Esophagus (tissue), 2 donors: ENCODE data around the gene CROCC2. TPM values are rescaled to one million over a fixed set of nuclear protein-coding genes. Genes with fewer than 3 reads are reported as not detected.
A peak's percentile ranks its signal among the peaks of the same experiment; 100 is the strongest.

Experiments
- H3K27ac ChIP-seq, 2 donors: one replicate each; pipeline ENCODE4 v1.5.1; 2013; ENCODE audit warnings: low read depth in 2 of 2, mild to moderate bottlenecking in 2 of 2, inconsistent platforms in 1 of 2, low read length in 1 of 2, moderate library complexity in 1 of 2
- H3K27me3 ChIP-seq, 2 donors: one replicate each; pipeline ENCODE4 v1.6.1; 2013; ENCODE audit warnings: low read length in 2 of 2, control low read depth in 1 of 2, mild to moderate bottlenecking in 1 of 2; ENCODE audit not compliant: insufficient read depth in 2 of 2, control insufficient read depth in 1 of 2
- H3K36me3 ChIP-seq, 2 donors: one replicate each; pipeline ENCODE4 v1.6.1; 2013; ENCODE audit warnings: low read length in 1 of 2; ENCODE audit not compliant: control insufficient read depth in 2 of 2, insufficient read depth in 2 of 2
- H3K4me1 ChIP-seq, 2 donors: one replicate each; pipeline ENCODE4 v1.6.1; 2013; ENCODE audit warnings: low read length in 1 of 2; ENCODE audit not compliant: control insufficient read depth in 2 of 2, insufficient read depth in 2 of 2
- H3K4me3 ChIP-seq, 2 donors: one replicate each; pipeline ENCODE4 v1.5.1; 2013; ENCODE audit warnings: low read length in 2 of 2, mild to moderate bottlenecking in 2 of 2, low read depth in 1 of 2, moderate library complexity in 1 of 2
- H3K9me3 ChIP-seq, 2 donors: one replicate each; pipeline ENCODE4 v1.6.1; 2013; ENCODE audit warnings: mild to moderate bottlenecking in 2 of 2, low read depth in 1 of 2, low read length in 1 of 2, moderate library complexity in 1 of 2; ENCODE audit not compliant: control insufficient read depth in 2 of 2, insufficient read depth in 1 of 2
- WGBS, 2 donors: extraction: QIAGEN DNeasy Blood & Tissue Kit; methylation state at CpG; one replicate each; pipeline ENCODE4 v1.1.7; 2013; 5-methylcytosine and 5-hydroxymethylcytosine counted together
- polyA plus RNA-seq, 2 donors: library from polyadenylated mRNA; stranded (reverse); fragments of 200-250 nt; gene quantifications; one replicate each; pipeline ENCODE4 v1.2.3, GENCODE V29; 2013
- donor health status: healthy with polysubstance abuse.
- donor health status: Bipolar disorder and iron deficiency.

Gene CROCC2
- polyA plus RNA-seq, 2 donors: 0.12 to 0.16 TPM

GRCh38 chr2:241031436-241032165 is 125.5 kb downstream of the CROCC2 start:
- Histone ChIP-seq H3K27me3 (no peaks in the 10 kb centered on the region), H3K36me3 (peaks cover 0 to 2% of the 10 kb centered on the region in 2 donors), H3K4me3 (no peak overlapping the region), H3K9me3 (peaks cover 0 to 2% of the 10 kb centered on the region in 2 donors), H3K27ac (no peak overlapping the region), H3K4me1 (peaks cover 2 to 5% of the 10 kb centered on the region in 2 donors)
- WGBS, 2 donors: 94 to 96% methylated on average over 20 of the region's 20 CpGs

- Histone ChIP-seq H3K4me1 (peaks cover 5 to 11% of the 10 kb centered on the region in 2 donors), H3K36me3 (peaks cover 0 to 2% of the 10 kb centered on the region in 2 donors)
- WGBS, 2 donors: 85 to 88% methylated on average over 17 of the region's 17 CpGs
These were observed 127.3 kb downstream of the CROCC2 start for GRCh38 chr2:241033336-241033987.

GRCh38 chr2:241033994-241034393 is 127.9 kb downstream of the CROCC2 start:
- Histone ChIP-seq H3K36me3 (peaks cover 0 to 2% of the 10 kb centered on the region in 2 donors), H3K27ac (no peak overlapping the region), H3K4me1 (peaks cover 8 to 11% of the 10 kb centered on the region in 2 donors), H3K9me3 (no peaks in the 10 kb centered on the region), H3K4me3 (no peak overlapping the region), H3K27me3 (no peaks in the 10 kb centered on the region)
- 84 to 86% methylated on average over 7 of the region's 7 CpGs for WGBS, 2 donors

More at GRCh38 chr2:241033336-241033987, 127.3 kb downstream of the CROCC2 start:
- no peaks in the 10 kb centered on the region for H3K9me3 ChIP-seq
- no peak overlapping the region for H3K27ac ChIP-seq
- H3K4me3 ChIP-seq: no peak overlapping the region
- no peaks in the 10 kb centered on the region for H3K27me3 ChIP-seq

GRCh38 chr2:241034490-241035141 is 128.5 kb downstream of the CROCC2 start:
- H3K27ac ChIP-seq: no peak overlapping the region
- 94 to 96% methylated on average over 22 of the region's 22 CpGs for WGBS, 2 donors
- H3K27me3 ChIP-seq: no peaks in the 10 kb centered on the region
- H3K36me3 ChIP-seq: peaks cover 0 to 2% of the 10 kb centered on the region in 2 donors
- no peaks in the 10 kb centered on the region for H3K9me3 ChIP-seq
- no peak overlapping the region for H3K4me3 ChIP-seq
- peaks cover 8 to 11% of the 10 kb centered on the region in 2 donors for H3K4me1 ChIP-seq

GRCh38 chr2:241035142-241035817 is 129.1 kb downstream of the CROCC2 start:
- 39 to 41% methylated on average over 27 to 31 of the region's 31 CpGs for WGBS, 2 donors
- Histone ChIP-seq H3K27ac (no peak overlapping the region), H3K9me3 (no peaks in the 10 kb centered on the region), H3K36me3 (peaks cover 0 to 6% of the 10 kb centered on the region in 2 donors), H3K4me3 (no peak overlapping the region), H3K4me1 (peaks cover 8 to 13% of the 10 kb centered on the region in 2 donors), H3K27me3 (no peaks in the 10 kb centered on the region)

- Histone ChIP-seq H3K4me1 (peaks cover 8 to 13% of the 10 kb centered on the region in 2 donors), H3K4me3 (peak overlapping the region; percentile 39 to 50), H3K36me3 (peaks cover 0 to 7% of the 10 kb centered on the region in 2 donors), H3K27me3 (no peaks in the 10 kb centered on the region), H3K9me3 (no peaks in the 10 kb centered on the region), H3K27ac (no peak overlapping the region)
- 12 to 21% methylated on average over 24 to 37 of the region's 39 CpGs for WGBS, 2 donors
These were observed 129.8 kb downstream of the CROCC2 start for GRCh38 chr2:241035818-241036396.

- H3K9me3 ChIP-seq: no peaks in the 10 kb centered on the region
- no peaks in the 10 kb centered on the region for H3K27me3 ChIP-seq
- H3K4me1 ChIP-seq: peaks cover 8 to 13% of the 10 kb centered on the region in 2 donors
- H3K36me3 ChIP-seq: peaks cover 0 to 7% of the 10 kb centered on the region in 2 donors
- 17 to 25% methylated on average over 36 of the region's 36 CpGs for WGBS, 2 donors
- H3K4me3 ChIP-seq: peak overlapping the region; percentile 39 to 50
- H3K27ac ChIP-seq: no peak overlapping the region
These were observed 130.3 kb downstream of the CROCC2 start for GRCh38 chr2:241036397-241036963.

GRCh38 chr2:241036964-241037421 is 130.9 kb downstream of the CROCC2 start:
- no peaks in the 10 kb centered on the region for H3K9me3 ChIP-seq
- no peaks in the 10 kb centered on the region for H3K27me3 ChIP-seq
- H3K4me3 ChIP-seq: peak overlapping the region; percentile 39 to 50
- peaks cover 0 to 7% of the 10 kb centered on the region in 2 donors for H3K36me3 ChIP-seq
- H3K4me1 ChIP-seq: peaks cover 8 to 13% of the 10 kb centered on the region in 2 donors
- no peak overlapping the region for H3K27ac ChIP-seq
- 57 to 60% methylated on average over 17 to 18 of the region's 18 CpGs for WGBS, 2 donors
